HCT116 (cell line): ENCODE measurements around the gene SEMA3B. TPM values are rescaled to one million over a fixed set of nuclear protein-coding genes. Genes with fewer than 3 reads are reported as not detected.

Source experiments
- CTCF ChIP-seq, 3 experiments: fragments of 200-600 bp in 1 of 3; sonication (generic) in 1 of 3; IDR thresholded peaks in 2 of 3; conservative IDR thresholded peaks in 1 of 3; 2 replicates each; pipeline ENCODE4 v1.5.1; 2012 to 2017; ENCODE audit warnings: low read depth in 2 of 3, low read length in 2 of 3, antibody characterized with exemption in 1 of 3, borderline replicate concordance in 1 of 3, control low read depth in 1 of 3, mild to moderate bottlenecking in 1 of 3, mixed read lengths in 1 of 3, mixed run types in 1 of 3, moderate library complexity in 1 of 3; ENCODE audit not compliant: insufficient read depth in 1 of 3
- ELF1 ChIP-seq: IDR thresholded peaks from 2 replicates; pipeline ENCODE4 v1.6.1; 2012; ENCODE audit warnings: low read depth, borderline replicate concordance
- RAD21 ChIP-seq: IDR thresholded peaks from 2 replicates; pipeline ENCODE4 v1.6.1; 2012; ENCODE audit warnings: low read depth, mild to moderate bottlenecking
- REST ChIP-seq: IDR thresholded peaks from 2 replicates; pipeline ENCODE4 v1.6.1; 2012; ENCODE audit warnings: low read depth
- SIN3A ChIP-seq: IDR thresholded peaks from 2 replicates; pipeline ENCODE4 v1.6.1; 2012; ENCODE audit warnings: low read depth
- SRF ChIP-seq: IDR thresholded peaks from 2 replicates; pipeline ENCODE4 v1.6.1; 2012; ENCODE audit warnings: low read depth
- YY1 ChIP-seq: IDR thresholded peaks from 2 replicates; pipeline ENCODE4 v1.6.1; 2011; ENCODE audit warnings: low read length, low read depth, moderate library complexity, mild to moderate bottlenecking; ENCODE audit not compliant: insufficient replicate concordance; ENCODE audit errors: extremely low read depth
- total RNA-seq: library from RNA; stranded (reverse); gene quantifications from one replicate; pipeline ENCODE4 v1.2.1, GENCODE V29; 2021; ENCODE audit not compliant: unreplicated experiment

Gene SEMA3B
- total RNA-seq, 1 experiment from 2014 or later: 46.2 TPM

GRCh38 chr3:50299929-50300680, 31.2 kb downstream of the SEMA3B start (continued):
- TF ChIP-seq REST (no peak), CTCF (IDR thresholded peaks at IDR 0.05 in 2 of 3, conservative IDR thresholded peaks at IDR 0.05 in 1 of 3; ENCODE audit: borderline replicate concordance in 1 of 3, insufficient read depth in 1 of 3, low read depth in 2 of 3, low read length in 2 of 3) (no peak), SIN3A (no peak), YY1 (no peak), ELF1 (no peak), SRF (no peak), RAD21 (no peak)
- TF ChIP-seq, all 23 proteins: peak for 0
